CD14-positive monocyte (primary cell): ENCODE results near the gene SIK3. TPM values are rescaled to one million over a fixed set of nuclear protein-coding genes. Genes with fewer than 3 reads are reported as not detected.
A peak's percentile ranks its signal among the peaks of the same experiment; 100 is the strongest.

ENCODE experiments used
- DNase-seq, 3 donors: peaks; one replicate each; pipeline ENCODE4 v3.0.0-alpha.2; 2011 to 2022
- H2AFZ ChIP-seq: 2 replicates; pipeline ENCODE4 v1.6.0; 2012; ENCODE audit warnings: mild to moderate bottlenecking, low read depth, low read length, inconsistent platforms; ENCODE audit not compliant: insufficient read depth, poor library complexity, severe bottlenecking
- H3K27ac ChIP-seq, 2 donors: 1 replicate in 1 of 2; 2 replicates in 1 of 2; pipeline ENCODE4 v1.5.1; 2012 to 2013; ENCODE audit warnings: low read length in 2 of 2, control low read depth in 1 of 2, inconsistent platforms in 1 of 2, low read depth in 1 of 2, mild to moderate bottlenecking in 1 of 2
- H3K27me3 ChIP-seq, 2 donors: one replicate each; pipeline versions ENCODE4 v1.6.0 to v1.6.1; 2011 to 2013; ENCODE audit warnings: low read length in 2 of 2; ENCODE audit not compliant: control insufficient read depth in 2 of 2, insufficient read depth in 2 of 2
- H3K36me3 ChIP-seq, 2 donors: replicated peaks in 1 of 2; 1 replicate in 1 of 2; 2 replicates in 1 of 2; pipeline versions ENCODE4 v1.5.1 to v1.6.1; 2012 to 2013; ENCODE audit warnings: low read length in 2 of 2, control low read depth in 1 of 2, inconsistent platforms in 1 of 2, mild to moderate bottlenecking in 1 of 2; ENCODE audit not compliant: insufficient read depth in 2 of 2, control insufficient read depth in 1 of 2
- H3K4me1 ChIP-seq, 2 donors: 1 replicate in 1 of 2; 2 replicates in 1 of 2; pipeline versions ENCODE4 v1.5.1 to v1.6.1; 2012 to 2013; ENCODE audit warnings: low read length in 2 of 2, control low read depth in 1 of 2, inconsistent platforms in 1 of 2, mild to moderate bottlenecking in 1 of 2, moderate library complexity in 1 of 2; ENCODE audit not compliant: insufficient read depth in 2 of 2, control insufficient read depth in 1 of 2
- H3K4me2 ChIP-seq: replicated peaks from 2 replicates; pipeline ENCODE3; 2012; ENCODE audit warnings: low read length, moderate library complexity, mild to moderate bottlenecking; ENCODE audit not compliant: poor library complexity, severe bottlenecking; ENCODE audit errors: extremely low read depth
- H3K4me3 ChIP-seq, 3 experiments: fragments of 200-600 bp in 1 of 3; sonication (generic) in 1 of 3; replicated peaks in 1 of 3; 1 replicate in 2 of 3; 2 replicates in 1 of 3; pipeline ENCODE4 v1.5.1; 2011 to 2013; ENCODE audit warnings: low read length in 3 of 3, mild to moderate bottlenecking in 3 of 3, control low read depth in 2 of 3, low read depth in 2 of 3, inconsistent platforms in 1 of 3, moderate library complexity in 1 of 3
- H3K79me2 ChIP-seq: 2 replicates; pipeline ENCODE4 v1.6.0; 2012; ENCODE audit warnings: mild to moderate bottlenecking, control low read depth, inconsistent platforms, low read length, moderate library complexity; ENCODE audit not compliant: insufficient read depth
- H3K9ac ChIP-seq: 2 replicates; pipeline ENCODE4 v1.6.0; 2017; ENCODE audit warnings: low read length, mild to moderate bottlenecking; ENCODE audit not compliant: insufficient read depth, poor library complexity, severe bottlenecking
- H3K9me3 ChIP-seq, 2 donors: replicated peaks in 1 of 2; 1 replicate in 1 of 2; 2 replicates in 1 of 2; pipeline versions ENCODE4 v1.5.1 to v1.6.1; 2012 to 2013; ENCODE audit warnings: low read length in 2 of 2, control low read depth in 1 of 2; ENCODE audit not compliant: control insufficient read depth in 1 of 2, insufficient read depth in 1 of 2
- H4K20me1 ChIP-seq: 2 replicates; pipeline ENCODE4 v1.6.0; 2012; ENCODE audit warnings: mild to moderate bottlenecking, low read length, control low read depth, moderate library complexity; ENCODE audit not compliant: insufficient read depth
- H3K27ac Mint-ChIP-seq, 7 donors: one replicate each; pipeline ENCODE4 v1.8.0; 2020; ENCODE audit warnings: mild to moderate bottlenecking in 7 of 7, mixed read lengths in 7 of 7, moderate library complexity in 6 of 7, inconsistent platforms in 2 of 7
- H3K27me3 Mint-ChIP-seq, 3 donors: one replicate each; pipeline ENCODE4 v1.8.0; 2021 to 2022; ENCODE audit warnings: low read depth in 3 of 3, mild to moderate bottlenecking in 3 of 3, mixed read lengths in 3 of 3, moderate library complexity in 3 of 3, inconsistent platforms in 1 of 3
- H3K36me3 Mint-ChIP-seq, 2 donors: one replicate each; pipeline ENCODE4 v1.8.0; 2020; ENCODE audit warnings: mixed read lengths in 2 of 2, inconsistent platforms in 1 of 2, mild to moderate bottlenecking in 1 of 2
- H3K4me1 Mint-ChIP-seq: one replicate; pipeline ENCODE4 v1.8.0; 2020; ENCODE audit warnings: mild to moderate bottlenecking, mixed read lengths
- H3K4me3 Mint-ChIP-seq, 2 donors: one replicate each; pipeline ENCODE4 v1.8.0; 2020; ENCODE audit warnings: mild to moderate bottlenecking in 2 of 2, mixed read lengths in 2 of 2, moderate library complexity in 1 of 2
- H3K9me3 Mint-ChIP-seq, 7 donors: one replicate each; pipeline ENCODE4 v1.8.0; 2020 to 2022; ENCODE audit warnings: mixed read lengths in 7 of 7, mild to moderate bottlenecking in 6 of 7, moderate library complexity in 6 of 7, inconsistent platforms in 2 of 7
- WGBS: methylation state at CpG from one replicate; pipeline ENCODE4 v1.1.5; 2013; ENCODE audit warnings: missing lambda C conversion rate; ENCODE audit not compliant: insufficient coverage; 5-methylcytosine and 5-hydroxymethylcytosine counted together
- intact Hi-C, 2 donors: fragments of 100-400 bp; cut with micrococcal nuclease; formaldehyde crosslinking; loops; one replicate each; pipeline versions ENCODE4 v1.15.0 to v1.15.1; 2023
- polyA plus RNA-seq, 3 donors: library from polyadenylated mRNA; depleted of rRNA in 1 of 3; unstranded in 2 of 3; stranded (reverse) in 1 of 3; fragments of 300-500 nt in 2 of 3; fragments of >200 nt in 1 of 3; fragmentation: Illumina TruSeq in 2 of 3; gene quantifications; 1 replicate in 2 of 3; 2 replicates in 1 of 3; pipeline ENCODE4 v1.2.3, GENCODE V29; 2012 to 2021
- TF ChIP-seq, protein P1 (sequence below): fragments of 200-600 bp; IDR thresholded peaks from one replicate; pipeline ENCODE4 v1.8.0; 2022; ENCODE audit warnings: antibody characterized with exemption, mild to moderate bottlenecking

SIK3 gene
- polyA plus RNA-seq, 3 donors, result 18.3 to 142 (median 20.0) TPM

DNA sequence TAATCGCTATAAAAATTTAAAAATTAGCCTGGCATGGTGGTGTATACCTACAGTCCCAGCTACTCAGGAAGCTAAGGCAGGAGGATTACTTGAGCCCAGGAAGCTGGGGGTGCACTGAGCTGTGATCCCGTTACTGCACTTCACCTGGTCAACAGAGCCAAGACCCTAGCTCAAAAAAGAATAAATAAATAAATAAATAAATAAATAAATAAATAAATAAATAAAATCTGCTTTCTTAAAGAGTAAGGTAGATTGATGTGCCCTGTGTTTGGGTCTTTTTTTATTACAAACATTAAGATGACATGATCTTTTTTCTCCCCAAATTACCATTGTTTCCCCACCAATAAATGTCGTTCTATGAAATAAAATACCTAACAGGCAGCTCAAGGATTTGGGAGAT, 146.5 kb downstream of the SIK3 start:
- no peaks in the 10 kb centered on the region for H3K9me3 ChIP-seq
- H3K79me2 ChIP-seq, result peaks cover 21% of the 10 kb centered on the region
- no peaks in the 10 kb centered on the region for H3K27me3 Mint-ChIP-seq
- H3K4me1 ChIP-seq, result peaks cover 22 to 26% of the 10 kb centered on the region in 2 donors
- no peak overlapping the region for H3K27ac ChIP-seq
- no peak overlapping the region for H3K9ac ChIP-seq
- H2AFZ ChIP-seq, result no peak overlapping the region
- WGBS, result 100% methylated on average over 1 of the region's 3 CpGs
- H4K20me1 ChIP-seq, result peaks cover 9% of the 10 kb centered on the region
- H3K9me3 Mint-ChIP-seq, result no peaks in the 10 kb centered on the region
- H3K27ac Mint-ChIP-seq, result peak overlapping the region in 1 of 7 donors; percentile 17
- no peak overlapping the region for H3K4me3 Mint-ChIP-seq
- TF ChIP-seq, protein P1, sequence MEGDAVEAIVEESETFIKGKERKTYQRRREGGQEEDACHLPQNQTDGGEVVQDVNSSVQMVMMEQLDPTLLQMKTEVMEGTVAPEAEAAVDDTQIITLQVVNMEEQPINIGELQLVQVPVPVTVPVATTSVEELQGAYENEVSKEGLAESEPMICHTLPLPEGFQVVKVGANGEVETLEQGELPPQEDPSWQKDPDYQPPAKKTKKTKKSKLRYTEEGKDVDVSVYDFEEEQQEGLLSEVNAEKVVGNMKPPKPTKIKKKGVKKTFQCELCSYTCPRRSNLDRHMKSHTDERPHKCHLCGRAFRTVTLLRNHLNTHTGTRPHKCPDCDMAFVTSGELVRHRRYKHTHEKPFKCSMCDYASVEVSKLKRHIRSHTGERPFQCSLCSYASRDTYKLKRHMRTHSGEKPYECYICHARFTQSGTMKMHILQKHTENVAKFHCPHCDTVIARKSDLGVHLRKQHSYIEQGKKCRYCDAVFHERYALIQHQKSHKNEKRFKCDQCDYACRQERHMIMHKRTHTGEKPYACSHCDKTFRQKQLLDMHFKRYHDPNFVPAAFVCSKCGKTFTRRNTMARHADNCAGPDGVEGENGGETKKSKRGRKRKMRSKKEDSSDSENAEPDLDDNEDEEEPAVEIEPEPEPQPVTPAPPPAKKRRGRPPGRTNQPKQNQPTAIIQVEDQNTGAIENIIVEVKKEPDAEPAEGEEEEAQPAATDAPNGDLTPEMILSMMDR, result no peak
- no peak for DNase-seq
- H3K36me3 Mint-ChIP-seq, result peaks cover 49 to 59% of the 10 kb centered on the region in 2 donors
- no peaks in the 10 kb centered on the region for H3K27me3 ChIP-seq
- peaks cover 28% of the 10 kb centered on the region for H3K4me1 Mint-ChIP-seq
- peaks cover 32 to 62% of the 10 kb centered on the region in 2 donors for H3K36me3 ChIP-seq
- H3K4me3 ChIP-seq, result no peak overlapping the region
- intact Hi-C loops, result loop anchor here in 1 of 2 donors (10.0 kb wide), 1 partner anchor 113 kb away; no protein-coding TSS in a partner anchor
- H3K4me2 ChIP-seq, result no peak overlapping the region

DNA sequence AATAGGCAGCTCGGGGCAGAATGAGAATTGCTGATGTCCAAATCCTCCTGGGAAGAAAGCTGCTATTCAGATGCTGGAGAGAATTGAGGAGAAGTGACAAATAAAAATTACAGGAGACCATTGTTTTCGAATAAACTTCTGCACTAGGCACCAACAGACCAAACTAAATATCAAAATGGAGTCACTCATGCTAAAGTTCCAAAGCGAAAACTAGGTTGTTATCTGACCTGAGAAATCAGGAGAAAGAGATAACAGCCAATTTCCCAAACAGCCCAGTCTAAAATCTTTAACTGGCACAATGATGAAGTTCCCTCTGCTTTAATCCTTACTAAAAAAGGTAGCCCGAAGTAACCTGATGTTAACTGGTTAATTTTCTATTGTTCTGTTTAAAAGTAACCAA, 148.0 kb downstream of the SIK3 start:
- peaks cover 22 to 26% of the 10 kb centered on the region in 2 donors for H3K4me1 ChIP-seq
- H4K20me1 ChIP-seq, result no peaks in the 10 kb centered on the region
- 100% methylated on average over 1 of the region's 4 CpGs for WGBS
- Mint-ChIP-seq H3K9me3 (no peaks in the 10 kb centered on the region), H3K27ac (peak overlapping the region in 6 of 7 donors; percentile 22 to 94 (median 92)), H3K4me3 (no peak overlapping the region), H3K36me3 (peaks cover 46 to 58% of the 10 kb centered on the region in 2 donors), H3K4me1 (peaks cover 30% of the 10 kb centered on the region), H3K27me3 (no peaks in the 10 kb centered on the region)
- no peak overlapping the region for H2AFZ ChIP-seq
- peaks cover 17 to 51% of the 10 kb centered on the region in 2 donors for H3K36me3 ChIP-seq
- no peak overlapping the region for H3K4me3 ChIP-seq
- no peaks in the 10 kb centered on the region for H3K27me3 ChIP-seq
- intact Hi-C loops, result loop anchor here in 1 of 2 donors (10.0 kb wide), 1 partner anchor 115 kb away; no protein-coding TSS in a partner anchor
- TF ChIP-seq, protein P1, result no peak
- H3K79me2 ChIP-seq, result peaks cover 28% of the 10 kb centered on the region
- H3K9me3 ChIP-seq, result no peaks in the 10 kb centered on the region
- no peak overlapping the region for H3K9ac ChIP-seq
- no peak overlapping the region for H3K4me2 ChIP-seq
- peak overlapping the region in 1 of 2 donors; percentile 68 for H3K27ac ChIP-seq
- no peak for DNase-seq
